B cell (primary cell): ENCODE data around the gene RIPOR3. TPM values are rescaled to one million over a fixed set of nuclear protein-coding genes. Genes with fewer than 3 reads are reported as not detected.

ENCODE experiments used
- ATAC-seq: fragments of 200-7000 bp; cut with Tn5 transposase; one replicate; pipeline ENCODE4 v1.10.0; 2021; ENCODE audit warnings: low read depth, mild to moderate bottlenecking, moderate number of reproducible peaks, moderate library complexity
- CTCF ChIA-PET: fragments of 350-600 bp; sonication (Branson Sonifier 250); formaldehyde crosslinking; loops from one replicate; lab custom pipeline; 2021; ENCODE audit warnings: antibody characterized with exemption, inconsistent platforms; lab: Charles Lee
- POLR2A ChIA-PET: fragments of 350-600 bp; sonication (Branson Sonifier 250); formaldehyde crosslinking; loops from one replicate; lab custom pipeline; 2021; ENCODE audit warnings: antibody characterized with exemption; lab: Charles Lee
- DNase-seq: peaks from one replicate; pipeline ENCODE4 v3.0.0; 2013
- H2AFZ ChIP-seq: 2 replicates; pipeline ENCODE4 v1.6.1; 2012; ENCODE audit warnings: mild to moderate bottlenecking, low read depth, low read length; ENCODE audit not compliant: insufficient read depth, poor library complexity, severe bottlenecking
- H3K27ac ChIP-seq, 2 donors: 1 replicate in 1 of 2; 2 replicates in 1 of 2; pipeline ENCODE4 v1.5.1; 2012 to 2013; ENCODE audit warnings: low read length in 2 of 2, mild to moderate bottlenecking in 2 of 2, moderate library complexity in 1 of 2
- H3K27me3 ChIP-seq, 4 experiments: fragments of 200-600 bp in 1 of 4; sonication (generic) in 1 of 4; replicated peaks in 1 of 4; 1 replicate in 2 of 4; 2 replicates in 2 of 4; pipeline versions ENCODE4 v1.6.1 to v1.7.0; 2013 to 2016; ENCODE audit warnings: low read length in 3 of 4, mild to moderate bottlenecking in 2 of 4, mixed read lengths in 1 of 4, moderate library complexity in 1 of 4; ENCODE audit not compliant: insufficient read depth in 4 of 4, control insufficient read depth in 3 of 4; ENCODE audit errors: control extremely low read depth in 1 of 4
- H3K36me3 ChIP-seq, 2 experiments: replicated peaks in 1 of 2; 1 replicate in 1 of 2; 2 replicates in 1 of 2; pipeline versions ENCODE4 v1.6.1 to v1.7.1; 2013; ENCODE audit warnings: low read length in 1 of 2; ENCODE audit not compliant: insufficient read depth in 2 of 2, control insufficient read depth in 1 of 2; ENCODE audit errors: control extremely low read depth in 1 of 2, extremely low read depth in 1 of 2
- H3K4me1 ChIP-seq, 2 donors: fragments of 200-600 bp in 1 of 2; sonication (generic) in 1 of 2; 1 replicate in 1 of 2; 2 replicates in 1 of 2; pipeline versions ENCODE4 v1.5.1 to v1.6.1; 2013 to 2017; ENCODE audit warnings: low read length in 2 of 2; ENCODE audit not compliant: control insufficient read depth in 2 of 2, insufficient read depth in 2 of 2
- H3K4me2 ChIP-seq: replicated peaks from 2 replicates; pipeline ENCODE3; 2012; ENCODE audit warnings: mild to moderate bottlenecking, low read depth, low read length; ENCODE audit not compliant: poor library complexity, severe bottlenecking
- H3K4me3 ChIP-seq, 5 experiments: fragments of 200-600 bp in 1 of 5; sonication (generic) in 1 of 5; 1 replicate in 3 of 5; 2 replicates in 2 of 5; pipeline versions ENCODE4 v1.5.1 to v1.7.0; 2011 to 2016; ENCODE audit warnings: low read length in 4 of 5, mild to moderate bottlenecking in 4 of 5, low read depth in 2 of 5, control low read depth in 1 of 5, moderate library complexity in 1 of 5; ENCODE audit not compliant: insufficient read depth in 1 of 5; ENCODE audit errors: control extremely low read depth in 1 of 5, extremely low read depth in 1 of 5
- H3K79me2 ChIP-seq: fragments of 200-600 bp; sonication (generic); one replicate; pipeline ENCODE4 v1.6.0; 2016; ENCODE audit warnings: low read length; ENCODE audit not compliant: control insufficient read depth, insufficient read depth
- H3K9ac ChIP-seq: fragments of 200-600 bp; sonication (generic); 2 replicates; pipeline ENCODE4 v1.6.1; 2017; ENCODE audit warnings: mild to moderate bottlenecking, low read length, moderate library complexity
- H3K9me3 ChIP-seq, 3 donors: one replicate each; pipeline versions ENCODE4 v1.6.1 to v1.7.1; 2013; ENCODE audit warnings: low read length in 2 of 3; ENCODE audit not compliant: control insufficient read depth in 2 of 3, insufficient read depth in 1 of 3; ENCODE audit errors: control extremely low read depth in 1 of 3
- H4K20me1 ChIP-seq: 2 replicates; pipeline ENCODE4 v1.6.0; 2012; ENCODE audit warnings: mild to moderate bottlenecking, low read length; ENCODE audit not compliant: insufficient read depth, control insufficient read depth, poor library complexity, severe bottlenecking
- H3K27ac Mint-ChIP-seq: one replicate; pipeline ENCODE4 v1.8.0; 2021; ENCODE audit warnings: mixed read lengths
- H3K27me3 Mint-ChIP-seq: one replicate; pipeline ENCODE4 v1.8.0; 2021; ENCODE audit warnings: mixed read lengths
- H3K4me1 Mint-ChIP-seq: one replicate; pipeline ENCODE4 v1.8.0; 2021; ENCODE audit warnings: mixed read lengths
- H3K4me3 Mint-ChIP-seq: one replicate; pipeline ENCODE4 v1.8.0; 2021; ENCODE audit warnings: mixed read lengths
- H3K9me3 Mint-ChIP-seq: one replicate; pipeline ENCODE4 v1.8.0; 2022; ENCODE audit warnings: mixed read lengths; ENCODE audit not compliant: insufficient read depth
- EZH2 ChIP-seq: IDR thresholded peaks from 2 replicates; pipeline ENCODE4 v1.6.1; 2012; ENCODE audit warnings: borderline replicate concordance, low read depth, mild to moderate bottlenecking, moderate library complexity, low read length; ENCODE audit not compliant: insufficient read depth, poor library complexity, severe bottlenecking
- WGBS: methylation state at CpG from one replicate; pipeline ENCODE4 v1.1.5; 2013; ENCODE audit warnings: missing lambda C conversion rate; ENCODE audit not compliant: insufficient coverage; 5-methylcytosine and 5-hydroxymethylcytosine counted together
- intact Hi-C: fragments of 100-400 bp; cut with micrococcal nuclease; formaldehyde crosslinking; loops from one replicate; pipeline ENCODE4 v1.10.0; 2022
- polyA plus RNA-seq: library from polyadenylated mRNA; depleted of rRNA; stranded (reverse); fragments of >200 nt; gene quantifications from 2 replicates; pipeline ENCODE4 v1.2.3, GENCODE V29; 2012
- total RNA-seq, 2 donors: library from RNA; stranded (reverse); fragments of 120-200 nt in 1 of 2; gene quantifications; 1 replicate in 1 of 2; 2 replicates in 1 of 2; pipeline versions ENCODE4 v1.2.3 to v1.2.4, GENCODE V29; 2013 to 2022
- TF ChIP-seq, protein P1 (sequence below): fragments of 200-600 bp; IDR thresholded peaks from one replicate; pipeline ENCODE4 v1.8.0; 2022; ENCODE audit warnings: antibody characterized with exemption, mild to moderate bottlenecking

The RIPOR3 gene
- total and polyA plus RNA-seq, 2 donors (not counting 1 experiment from before 2014, with no cell fraction given), result 0.09 to 0.27 TPM

DNA sequence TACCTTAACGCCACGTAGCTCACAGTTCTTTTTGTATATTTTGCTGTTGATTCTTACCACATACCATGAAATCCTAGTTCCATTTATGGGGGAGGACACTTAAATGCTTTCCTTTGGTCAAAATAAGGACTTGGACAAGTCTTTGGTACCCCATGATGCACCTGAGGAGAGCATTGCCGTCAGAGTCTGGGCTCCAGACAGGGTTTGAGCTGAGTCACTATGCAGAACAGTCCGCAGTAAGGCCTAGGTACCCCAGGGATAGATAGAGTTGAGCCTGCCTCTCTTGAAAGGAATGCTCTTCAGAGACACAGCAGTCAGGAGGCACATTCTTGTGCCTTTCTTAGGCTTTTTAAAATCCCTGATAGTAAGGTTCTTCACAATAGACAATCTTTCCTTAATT, 46.0 kb upstream of the RIPOR3 start:
- WGBS, result 100% methylated on average over 2 of the region's 4 CpGs
- no peak overlapping the region for H3K4me2 ChIP-seq
- H3K79me2 ChIP-seq, result peaks cover 37% of the 10 kb centered on the region
- TF ChIP-seq, protein P1, sequence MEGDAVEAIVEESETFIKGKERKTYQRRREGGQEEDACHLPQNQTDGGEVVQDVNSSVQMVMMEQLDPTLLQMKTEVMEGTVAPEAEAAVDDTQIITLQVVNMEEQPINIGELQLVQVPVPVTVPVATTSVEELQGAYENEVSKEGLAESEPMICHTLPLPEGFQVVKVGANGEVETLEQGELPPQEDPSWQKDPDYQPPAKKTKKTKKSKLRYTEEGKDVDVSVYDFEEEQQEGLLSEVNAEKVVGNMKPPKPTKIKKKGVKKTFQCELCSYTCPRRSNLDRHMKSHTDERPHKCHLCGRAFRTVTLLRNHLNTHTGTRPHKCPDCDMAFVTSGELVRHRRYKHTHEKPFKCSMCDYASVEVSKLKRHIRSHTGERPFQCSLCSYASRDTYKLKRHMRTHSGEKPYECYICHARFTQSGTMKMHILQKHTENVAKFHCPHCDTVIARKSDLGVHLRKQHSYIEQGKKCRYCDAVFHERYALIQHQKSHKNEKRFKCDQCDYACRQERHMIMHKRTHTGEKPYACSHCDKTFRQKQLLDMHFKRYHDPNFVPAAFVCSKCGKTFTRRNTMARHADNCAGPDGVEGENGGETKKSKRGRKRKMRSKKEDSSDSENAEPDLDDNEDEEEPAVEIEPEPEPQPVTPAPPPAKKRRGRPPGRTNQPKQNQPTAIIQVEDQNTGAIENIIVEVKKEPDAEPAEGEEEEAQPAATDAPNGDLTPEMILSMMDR, result no peak
- no peak for TF ChIP-seq EZH2
- H3K27ac Mint-ChIP-seq, result no peak overlapping the region
- peaks cover 3 to 4% of the 10 kb centered on the region in 2 donors for H3K4me1 ChIP-seq
- H3K27me3 Mint-ChIP-seq, result no peaks in the 10 kb centered on the region
- no peak overlapping the region for H3K4me3 Mint-ChIP-seq
- no peak overlapping the region for H3K4me3 ChIP-seq
- ATAC-seq (no peak), DNase-seq (no peak)
- no peaks in the 10 kb centered on the region for H3K27me3 ChIP-seq
- H3K9me3 ChIP-seq, result no peaks in the 10 kb centered on the region
- intact Hi-C loops, result loop anchor here (10.0 kb wide), 2 partner anchors 263 to 807 kb away; partner anchors contain the start of gene NFATC2
- H2AFZ ChIP-seq, result no peak overlapping the region
- no peak overlapping the region for H3K9ac ChIP-seq
- peaks cover 11% of the 10 kb centered on the region for H3K4me1 Mint-ChIP-seq
- CTCF ChIA-PET, result interaction anchor here (0.7 kb wide), 2 partner anchors 10 to 12 kb away, joined by 3 to 4 read pairs; no protein-coding TSS in a partner anchor
- POLR2A ChIA-PET, result no interaction called here
- no peaks in the 10 kb centered on the region for H4K20me1 ChIP-seq
- no peaks in the 10 kb centered on the region for H3K9me3 Mint-ChIP-seq
- H3K27ac ChIP-seq, result no peak overlapping the region
- H3K36me3 ChIP-seq, result peaks cover 3 to 5% of the 10 kb centered on the region in 2 experiments

DNA sequence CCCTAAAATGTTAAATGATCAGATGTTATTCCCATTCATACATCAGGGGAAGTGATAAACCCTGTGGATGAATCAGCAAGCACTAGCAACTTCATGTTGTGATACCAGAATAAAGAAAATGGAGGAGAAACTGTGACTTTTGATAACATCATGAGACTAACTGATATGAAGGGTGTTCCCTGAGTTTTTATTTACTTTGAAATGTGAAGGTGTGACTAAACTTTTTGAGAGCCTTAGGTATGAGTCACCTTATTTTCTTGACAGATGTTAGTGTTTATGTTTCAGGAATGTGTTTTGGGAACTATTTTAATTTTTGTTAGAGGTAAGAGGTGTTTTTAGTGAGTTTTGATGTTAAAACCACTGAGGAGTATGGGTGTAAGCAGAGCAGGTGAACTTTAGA, 44.5 kb upstream of the RIPOR3 start:
- H4K20me1 ChIP-seq, result no peaks in the 10 kb centered on the region
- intact Hi-C loops, result loop anchor here (10.0 kb wide), 2 partner anchors 261 to 809 kb away; partner anchors contain the start of gene NFATC2
- peaks cover 42% of the 10 kb centered on the region for H3K79me2 ChIP-seq
- Mint-ChIP-seq H3K9me3 (no peaks in the 10 kb centered on the region), H3K4me3 (no peak overlapping the region), H3K27me3 (no peaks in the 10 kb centered on the region), H3K4me1 (peaks cover 17% of the 10 kb centered on the region), H3K27ac (no peak overlapping the region)
- H3K9ac ChIP-seq, result no peak overlapping the region
- ATAC-seq (no peak), DNase-seq (no peak)
- H3K36me3 ChIP-seq, result peaks cover 2 to 3% of the 10 kb centered on the region in 2 experiments
- no peak overlapping the region for H2AFZ ChIP-seq
- POLR2A ChIA-PET, result no interaction called here
- TF ChIP-seq, protein P1, result no peak
- no peak for TF ChIP-seq EZH2
- H3K27ac ChIP-seq, result no peak overlapping the region
- H3K4me3 ChIP-seq, result no peak overlapping the region
- no peaks in the 10 kb centered on the region for H3K27me3 ChIP-seq
- H3K4me1 ChIP-seq, result peaks cover 9% of the 10 kb centered on the region in 2 donors
- CTCF ChIA-PET, result interaction anchor here (4.8 kb wide), 1 partner anchor 14 kb away, joined by 23 read pairs; no protein-coding TSS in a partner anchor
- no peaks in the 10 kb centered on the region for H3K9me3 ChIP-seq
- H3K4me2 ChIP-seq, result no peak overlapping the region
